HG03460 (cell line): ENCODE results near the gene LRRK1.

Source experiments
- ATAC-seq: cut with Tn5 transposase; IDR thresholded peaks from one replicate; pipeline ENCODE4 v1.9.1; 2021; ENCODE audit not compliant: unreplicated experiment

LRRK1 gene

GRCh38 chr15:100931143-100931890 lies 12.2 kb downstream of the LRRK1 start:
- peak; percentile 45 for ATAC-seq

- no peak for ATAC-seq
Measured at GRCh38 chr15:100932676-100933348, 13.7 kb downstream of the LRRK1 start.

DNA sequence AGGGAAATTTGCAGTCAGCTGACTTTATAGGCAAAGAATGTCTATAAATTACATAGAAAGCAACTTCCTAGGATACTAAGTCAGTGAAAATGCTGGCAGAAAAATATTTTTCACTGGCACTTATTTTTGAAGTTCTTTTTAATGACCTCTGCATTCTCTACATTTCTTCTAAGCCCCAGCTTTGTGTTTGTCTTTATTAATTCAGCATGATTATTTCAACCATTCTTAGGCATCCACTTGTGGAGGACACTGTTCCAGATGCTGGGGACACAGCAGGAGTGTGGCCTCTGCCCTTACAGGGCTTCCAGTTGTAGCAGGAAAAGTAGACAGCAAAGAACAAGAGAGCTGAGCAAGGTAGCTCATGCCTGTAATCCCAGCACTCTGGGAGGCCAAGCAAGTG lies 15.0 kb downstream of the LRRK1 start:
- no peak for ATAC-seq

DNA sequence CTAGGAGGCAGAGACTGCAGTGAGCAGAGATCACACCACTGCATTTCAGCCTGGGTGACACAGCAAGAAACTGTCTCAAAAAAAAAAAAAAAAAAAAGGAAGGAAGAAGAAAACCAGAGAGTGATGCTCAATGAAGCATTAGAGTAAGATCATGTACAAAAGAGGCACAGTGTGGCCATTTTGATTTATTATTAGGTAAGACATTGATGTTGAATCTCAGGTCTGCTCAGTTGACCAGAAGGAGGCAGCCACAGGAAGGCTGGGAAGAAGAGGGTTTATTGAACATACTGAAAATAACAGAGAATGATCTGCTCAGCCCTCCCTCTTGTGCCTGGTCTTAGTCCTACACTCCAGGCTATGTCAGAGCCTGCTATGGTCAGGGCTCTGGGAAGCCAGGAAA lies 15.6 kb downstream of the LRRK1 start:
- ATAC-seq: no peak

DNA sequence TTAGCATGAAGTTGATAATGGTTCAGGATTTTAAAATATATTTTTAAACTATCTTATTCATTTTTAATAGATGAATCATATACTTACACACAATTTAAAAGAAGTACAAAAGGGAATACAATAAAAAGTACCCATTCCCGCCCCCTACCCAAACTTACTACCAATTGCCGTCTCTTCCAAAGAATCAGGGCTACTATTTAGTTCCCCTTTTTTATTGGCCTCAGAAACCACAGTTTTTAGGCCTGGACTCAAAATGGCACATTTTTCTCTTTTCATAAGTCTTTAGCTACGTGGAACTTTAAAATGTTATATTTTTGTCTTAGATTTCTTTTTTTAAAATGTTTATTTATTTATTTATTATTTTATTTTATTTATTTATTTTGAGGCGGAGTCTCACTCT lies 18.0 kb downstream of the LRRK1 start:
- ATAC-seq: no peak

- no peak for ATAC-seq
Measured at GRCh38 chr15:100939791-100940190, 20.6 kb downstream of the LRRK1 start.

GRCh38 chr15:100940767-100941379 lies 21.7 kb downstream of the LRRK1 start:
- ATAC-seq: peak; percentile 71

DNA sequence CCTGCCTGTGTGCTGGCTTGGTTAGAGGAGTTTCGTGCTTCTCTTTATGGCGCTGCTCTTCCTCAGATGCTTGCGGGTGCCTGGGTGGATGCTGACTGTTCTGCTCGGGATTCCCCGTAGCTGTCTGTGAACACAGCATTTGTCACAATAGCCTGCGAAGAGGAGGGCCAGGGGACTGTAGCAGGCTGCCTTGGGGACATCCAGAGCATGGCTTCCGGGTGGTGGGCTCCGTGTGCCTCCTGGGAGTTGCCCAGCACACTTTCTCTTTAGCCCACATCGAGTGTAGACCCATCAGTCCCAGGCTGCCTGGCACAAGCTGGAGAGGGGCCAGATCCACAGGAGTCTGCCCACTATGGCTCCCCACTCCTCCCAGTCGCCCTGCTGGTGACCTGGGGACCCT lies 22.4 kb downstream of the LRRK1 start:
- peak; percentile 60 for ATAC-seq

DNA sequence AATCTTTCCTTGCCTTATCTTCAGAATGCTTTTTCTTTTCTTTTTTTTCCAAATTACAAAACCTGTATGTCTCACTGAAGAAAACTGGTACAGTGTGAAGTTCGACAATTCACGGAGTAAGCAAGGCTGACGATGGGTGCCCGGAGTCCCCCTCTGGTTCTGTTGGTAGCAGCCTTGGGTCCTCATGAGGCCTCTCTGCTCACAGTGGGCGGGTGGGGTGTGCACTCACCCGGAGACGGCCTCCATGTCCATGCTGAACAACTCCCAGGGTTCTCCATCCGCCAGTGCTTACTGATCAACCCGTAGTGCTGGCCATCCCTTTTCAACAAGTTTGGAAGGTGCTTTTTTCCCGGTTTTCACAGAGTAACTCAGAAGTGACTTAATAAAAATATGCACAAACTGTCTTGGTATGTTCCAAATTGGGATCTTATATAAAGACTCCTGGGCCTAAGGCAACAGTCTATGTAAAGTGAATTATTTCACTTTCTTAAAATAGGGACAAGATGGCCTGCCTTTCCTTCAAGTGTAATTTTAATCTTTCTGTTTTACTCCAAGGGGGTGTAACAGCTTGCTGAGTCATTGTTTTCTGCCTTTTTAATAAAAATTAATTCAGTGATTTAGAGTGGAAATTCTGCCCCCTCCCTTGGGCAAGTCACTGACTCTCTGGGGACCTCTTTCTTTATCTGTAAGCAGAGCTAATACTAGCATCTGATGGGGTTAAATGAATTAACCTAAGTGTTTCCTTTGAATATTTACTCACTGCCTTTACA lies 23.7 kb downstream of the LRRK1 start:
- ATAC-seq: no peak

- ATAC-seq: peak; percentile 40
Measured at GRCh38 chr15:100944244-100944895, 25.2 kb downstream of the LRRK1 start.

- ATAC-seq: no peak
Measured at GRCh38 chr15:100944986-100945385, 25.8 kb downstream of the LRRK1 start.

DNA sequence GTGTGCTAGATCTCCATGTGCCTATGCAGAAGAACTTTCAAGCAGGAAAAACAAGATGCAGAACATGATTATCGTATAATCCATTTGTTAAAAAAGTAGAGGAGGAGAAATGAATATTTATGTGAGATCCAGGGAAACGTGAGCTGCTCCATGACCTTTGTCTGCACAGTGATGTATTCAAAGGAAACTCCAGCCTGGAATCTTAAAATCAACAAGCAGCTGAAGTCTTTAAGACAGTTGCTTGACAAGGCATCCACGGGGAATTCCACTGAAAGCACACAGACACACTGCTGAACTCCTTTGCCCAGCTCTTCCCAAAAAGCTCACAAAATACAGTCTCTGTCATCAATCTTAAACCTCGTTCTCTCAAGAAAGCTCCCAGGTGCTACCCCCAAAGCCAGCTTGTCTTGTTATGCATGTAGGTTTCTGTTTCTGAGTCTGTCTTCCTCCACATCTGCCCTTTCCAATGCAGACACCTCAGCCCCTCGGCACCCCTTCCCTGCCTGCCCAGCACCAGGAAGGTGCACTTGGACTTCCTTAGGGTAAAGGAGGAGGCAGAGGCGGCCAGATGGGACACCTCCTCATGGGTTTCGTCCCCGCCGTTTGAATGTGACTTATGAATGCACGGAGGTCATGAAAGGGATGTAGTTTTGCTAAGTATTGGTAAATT lies 28.7 kb downstream of the LRRK1 start:
- ATAC-seq: no peak

DNA sequence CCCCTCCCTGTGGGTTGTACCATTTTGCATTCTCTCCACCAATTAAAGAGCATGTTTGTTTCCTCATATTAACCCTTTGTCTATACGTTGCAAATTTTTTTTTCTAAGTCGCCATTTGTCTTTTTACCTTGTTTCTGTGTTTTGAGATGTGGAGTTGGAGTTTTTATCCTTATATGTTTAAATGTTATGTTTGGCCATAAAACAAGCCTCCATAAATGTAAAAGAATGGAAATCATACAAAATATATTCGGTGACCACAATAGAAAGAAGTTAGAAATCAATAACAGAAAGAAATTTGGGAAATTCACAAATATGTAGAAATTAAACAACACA lies 29.2 kb downstream of the LRRK1 start:
- no peak for ATAC-seq

DNA sequence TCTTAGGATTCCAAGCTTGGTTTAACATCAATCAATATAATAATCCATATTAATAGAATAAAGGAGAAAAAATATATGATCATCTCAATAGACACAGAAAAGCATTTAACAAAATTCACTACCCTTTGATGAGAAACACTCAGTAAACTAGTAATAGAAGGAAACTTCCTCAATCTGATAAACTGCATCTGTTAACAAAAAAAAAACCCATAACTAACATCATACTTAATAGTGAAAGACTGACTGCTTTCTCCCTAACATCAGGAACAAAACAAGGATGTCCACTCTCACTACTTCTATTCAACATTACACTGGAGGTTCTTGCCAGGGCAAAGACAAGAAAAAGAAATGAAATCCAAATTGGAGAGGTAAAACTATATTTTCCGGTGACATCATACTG lies 30.5 kb downstream of the LRRK1 start:
- ATAC-seq: no peak

DNA sequence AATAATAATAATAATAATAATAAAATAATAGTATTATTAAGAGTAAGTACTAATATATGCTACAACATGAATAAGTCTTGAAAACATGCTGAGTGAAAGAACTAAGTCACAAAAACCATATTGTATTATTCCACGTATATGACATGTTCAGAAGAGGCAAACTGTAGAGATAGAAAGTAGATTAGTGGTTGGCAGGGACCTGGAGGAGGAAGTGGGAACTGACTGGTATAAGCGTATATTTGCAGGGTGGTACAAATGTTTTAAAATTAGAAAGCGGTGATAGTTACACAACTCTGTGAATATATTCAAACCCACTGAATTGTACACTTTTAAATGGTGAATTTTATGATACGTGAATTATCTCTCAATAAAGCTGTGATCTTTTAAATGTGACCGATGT lies 32.8 kb downstream of the LRRK1 start:
- ATAC-seq: no peak

GRCh38 chr15:100952566-100952965 lies 33.4 kb downstream of the LRRK1 start:
- ATAC-seq: no peak

- ATAC-seq: no peak
Measured at GRCh38 chr15:100958326-100959065, 39.3 kb downstream of the LRRK1 start.

DNA sequence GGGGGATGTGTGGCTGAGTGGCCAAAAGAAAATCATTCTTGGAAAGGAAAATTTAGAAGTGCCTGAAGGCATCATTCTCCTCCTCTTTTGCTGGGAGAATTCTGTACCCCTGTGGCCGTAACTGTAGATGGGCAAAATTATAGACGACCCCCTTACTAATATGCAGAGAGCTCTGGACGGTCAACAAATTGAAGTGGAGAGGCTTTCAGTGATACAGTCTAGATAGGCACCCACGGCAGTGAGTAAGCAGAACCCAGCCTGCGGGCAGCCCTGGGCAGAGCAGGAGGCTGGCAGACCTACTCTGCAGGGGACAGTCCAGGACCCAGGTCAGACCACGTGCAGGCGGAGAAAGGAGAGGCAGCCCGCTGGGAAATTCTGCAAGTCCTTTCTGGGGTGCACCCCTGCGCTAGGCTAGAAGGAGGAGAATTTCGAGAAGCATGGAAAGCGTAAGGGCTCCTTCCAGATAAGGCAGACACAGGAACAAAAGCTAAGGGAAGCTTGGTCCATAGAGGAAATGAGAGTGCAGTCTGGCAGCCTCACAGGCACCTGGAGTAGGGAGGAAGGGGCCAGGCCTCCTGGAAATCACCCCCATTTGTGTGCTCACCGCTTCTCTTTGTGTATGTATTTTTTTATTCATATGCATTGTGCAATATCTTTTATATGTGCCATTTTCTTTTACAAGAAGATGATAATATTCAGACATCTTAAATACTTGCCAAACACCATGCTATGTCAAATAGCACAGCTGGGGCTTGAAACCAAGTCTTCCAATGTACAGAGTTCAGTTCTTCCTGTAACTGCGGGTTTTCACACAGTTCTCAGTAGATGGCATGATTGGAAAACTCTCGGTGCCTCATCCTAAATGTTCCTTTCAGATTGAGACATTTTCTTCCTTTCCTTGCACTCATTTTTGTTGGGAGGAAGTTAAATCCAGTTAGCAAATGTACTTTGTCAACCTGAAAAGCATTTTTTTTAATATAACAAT lies 40.2 kb downstream of the LRRK1 start:
- no peak for ATAC-seq

GRCh38 chr15:100966997-100967396 lies 47.8 kb downstream of the LRRK1 start:
- ATAC-seq: peak; percentile 78
